HFF-Myc (cell line): ENCODE data around the gene CDT1.

ENCODE experiments used
- DNase-seq: peaks from one replicate; pipeline ENCODE4 v3.0.0-alpha.2; 2011; ENCODE audit warnings: low read depth; ENCODE audit errors: extremely low read depth
- H3K4me3 ChIP-seq: replicated peaks from 2 replicates; pipeline ENCODE4 v1.5.1; 2011; ENCODE audit warnings: low read depth, mild to moderate bottlenecking, control low read depth, low read length
- CTCF ChIP-seq: IDR thresholded peaks from 2 replicates; pipeline ENCODE4 v1.5.1; 2012; ENCODE audit warnings: mild to moderate bottlenecking, low read depth, low read length, control low read depth; ENCODE audit errors: missing control alignments

The CDT1 gene

DNA sequence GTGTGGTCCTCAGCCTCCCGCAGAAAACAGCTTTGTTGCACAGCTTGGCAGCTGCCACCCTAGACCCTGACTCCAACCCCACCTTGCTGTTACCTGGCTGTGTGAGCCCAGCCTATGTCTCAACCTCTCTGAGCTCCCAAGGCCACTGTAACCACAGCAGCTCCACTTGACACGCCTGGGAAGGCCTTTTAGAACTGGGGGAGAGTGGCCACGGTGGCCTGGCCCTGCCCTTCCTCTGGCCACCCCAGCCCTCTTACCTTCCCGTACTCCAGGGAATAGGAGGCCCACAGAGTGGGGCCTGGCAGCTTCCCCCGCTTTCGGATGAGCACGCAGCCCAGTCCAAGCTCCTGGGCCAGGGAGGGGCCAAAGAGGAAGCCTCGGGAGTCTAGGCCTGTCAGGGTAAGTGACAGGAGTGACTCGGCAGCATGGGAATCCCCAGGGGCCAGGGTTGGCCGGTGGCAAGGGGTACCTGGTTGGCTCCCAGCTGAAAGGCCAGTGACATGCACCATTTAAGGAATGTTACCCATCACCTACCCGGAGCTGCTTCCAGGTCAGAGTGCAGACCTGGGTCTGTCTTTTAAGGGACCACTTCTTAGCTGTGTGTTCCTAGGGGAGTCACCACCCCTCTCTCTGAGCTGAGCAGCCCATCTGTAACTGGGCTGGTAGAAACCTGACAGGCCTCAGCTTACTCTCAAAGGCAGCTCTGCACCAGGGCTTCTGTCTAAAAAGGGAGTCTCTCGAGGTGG lies 6.8 kb downstream of the CDT1 start:
- TF ChIP-seq CTCF: no peak
- DNase-seq: no peak
- peak overlapping the region; percentile 90 for H3K4me3 ChIP-seq

GRCh38 chr16:88810912-88811768 lies 7.6 kb downstream of the CDT1 start:
- TF ChIP-seq CTCF: no peak
- no peak for DNase-seq
- H3K4me3 ChIP-seq: peak overlapping the region; percentile 90

GRCh38 chr16:88811769-88812512 lies 8.4 kb downstream of the CDT1 start, which contains the start of gene APRT:
Gene APRT (minus strand): TSS chr16:88811928. CDS start chr16:88811899, 29 bp downstream.
- peak; percentile 18 for TF ChIP-seq CTCF
- DNase-seq: peak; percentile 87
- peak within 1 kb of the TSS; percentile 90 for H3K4me3 ChIP-seq

- DNase-seq: no peak
- H3K4me3 ChIP-seq: peak overlapping the region; percentile 90
- no peak for TF ChIP-seq CTCF
Measured at GRCh38 chr16:88812513-88813268, 9.1 kb downstream of the CDT1 start.

GRCh38 chr16:88813269-88814143 lies 9.9 kb downstream of the CDT1 start:
- no peak for DNase-seq
- no peak for TF ChIP-seq CTCF
- no peak overlapping the region for H3K4me3 ChIP-seq
